Astrocyte (in vitro differentiated cells and primary cell): Measurements from ENCODE around the gene GBA3. TPM values are rescaled to one million over a fixed set of nuclear protein-coding genes. Genes with fewer than 3 reads are reported as not detected.

ENCODE experiments used
- DNase-seq: peaks from one replicate; pipeline ENCODE4 v3.0.0-alpha.2; 2010; ENCODE audit warnings: low read depth
- FAIRE-seq: peaks from 2 replicates; lab custom pipeline; 2011; peaks lifted over from hg19 to GRCh38; lab: Jason Lieb, UNC
- H2AFZ ChIP-seq: 2 replicates; pipeline ENCODE4 v1.6.0; 2012; ENCODE audit warnings: low read depth, low read length, inconsistent platforms
- H3K27ac ChIP-seq: 2 replicates; pipeline ENCODE4 v1.5.1; 2011; ENCODE audit warnings: low read depth, low read length, inconsistent platforms
- H3K27me3 ChIP-seq: 2 replicates; pipeline ENCODE4 v1.6.0; 2011; ENCODE audit warnings: low read length, inconsistent platforms; ENCODE audit not compliant: insufficient read depth
- H3K36me3 ChIP-seq: 2 replicates; pipeline ENCODE4 v1.5.1; 2011; ENCODE audit warnings: low read length, inconsistent platforms; ENCODE audit not compliant: insufficient read depth
- H3K4me1 ChIP-seq: 2 replicates; pipeline ENCODE4 v1.5.1; 2011; ENCODE audit warnings: low read length, inconsistent platforms; ENCODE audit not compliant: insufficient read depth
- H3K4me2 ChIP-seq: 2 replicates; pipeline ENCODE4 v1.6.0; 2012; ENCODE audit warnings: low read length, inconsistent platforms
- H3K4me3 ChIP-seq: 2 replicates; pipeline ENCODE4 v1.5.1; 2011; ENCODE audit warnings: low read depth, mild to moderate bottlenecking, low read length, inconsistent platforms; ENCODE audit not compliant: insufficient read depth
- H3K79me2 ChIP-seq: 2 replicates; pipeline ENCODE4 v1.6.0; 2012; ENCODE audit warnings: mild to moderate bottlenecking, low read length, inconsistent platforms; ENCODE audit not compliant: insufficient read depth
- H3K9ac ChIP-seq: 2 replicates; pipeline ENCODE4 v1.6.0; 2012; ENCODE audit warnings: mild to moderate bottlenecking, low read length, inconsistent platforms
- H3K9me3 ChIP-seq: 2 replicates; pipeline ENCODE4 v1.5.1; 2012; ENCODE audit warnings: low read depth, mild to moderate bottlenecking, low read length, inconsistent platforms; ENCODE audit not compliant: insufficient read depth
- H4K20me1 ChIP-seq: 2 replicates; pipeline ENCODE4 v1.6.0; 2012; ENCODE audit warnings: low read length, inconsistent platforms; ENCODE audit not compliant: insufficient read depth
- H3K27ac Mint-ChIP-seq: one replicate; pipeline ENCODE4 v1.8.0; 2021; ENCODE audit warnings: mild to moderate bottlenecking, mixed read lengths; ENCODE audit not compliant: unreplicated experiment
- H3K27me3 Mint-ChIP-seq: one replicate; pipeline ENCODE4 v1.8.0; 2021; ENCODE audit warnings: low read depth, mixed read lengths; ENCODE audit not compliant: unreplicated experiment
- H3K36me3 Mint-ChIP-seq: one replicate; pipeline ENCODE4 v1.8.0; 2021; ENCODE audit warnings: low read depth, mixed read lengths; ENCODE audit not compliant: unreplicated experiment
- H3K4me1 Mint-ChIP-seq: one replicate; pipeline ENCODE4 v1.8.0; 2021; ENCODE audit warnings: low read depth, mixed read lengths; ENCODE audit not compliant: unreplicated experiment
- H3K4me3 Mint-ChIP-seq: one replicate; pipeline ENCODE4 v1.8.0; 2021; ENCODE audit warnings: mild to moderate bottlenecking, moderate library complexity, mixed read lengths; ENCODE audit not compliant: unreplicated experiment
- H3K9me3 Mint-ChIP-seq: one replicate; pipeline ENCODE4 v1.8.0; 2021; ENCODE audit warnings: mild to moderate bottlenecking, mixed read lengths; ENCODE audit not compliant: unreplicated experiment
- CTCF ChIP-seq: IDR thresholded peaks from 2 replicates; pipeline ENCODE4 v1.5.1; 2011; ENCODE audit warnings: low read depth, mild to moderate bottlenecking, inconsistent platforms, low read length, moderate library complexity; ENCODE audit not compliant: insufficient read depth
- EZH2 ChIP-seq: IDR thresholded peaks from 2 replicates; pipeline ENCODE4 v1.6.1; 2012; ENCODE audit warnings: mild to moderate bottlenecking, low read length, inconsistent platforms; ENCODE audit not compliant: insufficient read depth
- total RNA-seq: library from RNA; stranded (reverse); gene quantifications from 2 replicates; pipeline ENCODE4 v1.2.1, GENCODE V29; 2021

Gene GBA3
- total RNA-seq, 1 donor from 2014 or later, result not detected

GRCh38 chr4:22744478-22745062 lies 51.8 kb downstream of the GBA3 start:
- Histone ChIP-seq H3K4me2 (no peak overlapping the region), H3K4me1 (no peaks in the 10 kb centered on the region), H4K20me1 (no peaks in the 10 kb centered on the region), H3K27ac (no peak overlapping the region), H3K9me3 (no peaks in the 10 kb centered on the region), H3K4me3 (no peak overlapping the region), H3K36me3 (no peaks in the 10 kb centered on the region), H2AFZ (no peak overlapping the region), H3K9ac (no peak overlapping the region), H3K27me3 (no peaks in the 10 kb centered on the region), H3K79me2 (no peaks in the 10 kb centered on the region)
- H3K9me3 Mint-ChIP-seq, result no peaks in the 10 kb centered on the region
- no peak overlapping the region for H3K4me3 Mint-ChIP-seq
- no peak for FAIRE-seq
- H3K4me1 Mint-ChIP-seq, result peaks cover 12% of the 10 kb centered on the region
- no peaks in the 10 kb centered on the region for H3K27me3 Mint-ChIP-seq
- H3K36me3 Mint-ChIP-seq, result no peaks in the 10 kb centered on the region
- no peak overlapping the region for H3K27ac Mint-ChIP-seq
- no peak for DNase-seq
- TF ChIP-seq EZH2 (no peak), CTCF (no peak)

- Mint-ChIP-seq H3K27me3 (no peaks in the 10 kb centered on the region), H3K4me1 (peaks cover 7% of the 10 kb centered on the region), H3K27ac (no peak overlapping the region), H3K9me3 (no peaks in the 10 kb centered on the region), H3K36me3 (no peaks in the 10 kb centered on the region), H3K4me3 (no peak overlapping the region)
- Histone ChIP-seq H2AFZ (no peak overlapping the region), H3K4me1 (no peaks in the 10 kb centered on the region), H3K79me2 (no peaks in the 10 kb centered on the region), H3K27ac (no peak overlapping the region), H3K9me3 (no peaks in the 10 kb centered on the region), H3K9ac (no peak overlapping the region), H4K20me1 (no peaks in the 10 kb centered on the region), H3K4me3 (no peak overlapping the region), H3K36me3 (no peaks in the 10 kb centered on the region), H3K27me3 (no peaks in the 10 kb centered on the region), H3K4me2 (no peak overlapping the region)
- FAIRE-seq, result no peak
- TF ChIP-seq CTCF (no peak), EZH2 (no peak)
- DNase-seq, result no peak
Measured at GRCh38 chr4:22745234-22745633, 52.5 kb downstream of the GBA3 start.

- no peaks in the 10 kb centered on the region for H3K27me3 Mint-ChIP-seq
- no peak overlapping the region for H3K27ac Mint-ChIP-seq
- Histone ChIP-seq H3K79me2 (no peaks in the 10 kb centered on the region), H3K4me3 (no peak overlapping the region), H3K4me2 (no peak overlapping the region), H3K4me1 (no peaks in the 10 kb centered on the region), H3K9me3 (peaks cover 2% of the 10 kb centered on the region), H3K27ac (no peak overlapping the region), H3K36me3 (no peaks in the 10 kb centered on the region), H3K9ac (no peak overlapping the region), H3K27me3 (no peaks in the 10 kb centered on the region), H2AFZ (no peak overlapping the region), H4K20me1 (no peaks in the 10 kb centered on the region)
- TF ChIP-seq EZH2 (no peak), CTCF (no peak)
- H3K4me1 Mint-ChIP-seq, result no peaks in the 10 kb centered on the region
- DNase-seq (no peak), FAIRE-seq (no peak)
- no peak overlapping the region for H3K4me3 Mint-ChIP-seq
- H3K36me3 Mint-ChIP-seq, result no peaks in the 10 kb centered on the region
- peaks cover 1% of the 10 kb centered on the region for H3K9me3 Mint-ChIP-seq
Measured at GRCh38 chr4:22754116-22754515, 61.4 kb downstream of the GBA3 start.
